H9 (cell line): ENCODE results near the gene PDE7B. TPM values are rescaled to one million over a fixed set of nuclear protein-coding genes. Genes with fewer than 3 reads are reported as not detected.

Experiments used
- DNase-seq: peaks from one replicate; pipeline ENCODE4 v3.0.0-alpha.2; 2017
- H2AFZ ChIP-seq: one replicate; pipeline ENCODE4 v1.6.1; 2013; ENCODE audit warnings: mild to moderate bottlenecking, low read length, control low read depth, moderate library complexity
- H2AK5ac ChIP-seq: 2 replicates; pipeline ENCODE4 v1.6.1; 2013; ENCODE audit warnings: low read length, control low read depth, mixed read lengths; ENCODE audit not compliant: insufficient read length
- H2BK120ac ChIP-seq: one replicate; pipeline ENCODE4 v1.6.1; 2013; ENCODE audit warnings: low read depth, mild to moderate bottlenecking, low read length, control low read depth, inconsistent platforms; ENCODE audit not compliant: poor library complexity, severe bottlenecking
- H2BK12ac ChIP-seq: 2 replicates; pipeline ENCODE4 v1.6.1; 2013; ENCODE audit warnings: low read length, control low read depth, mixed read lengths, low read depth; ENCODE audit not compliant: insufficient read length
- H2BK15ac ChIP-seq: 2 replicates; pipeline ENCODE4 v1.6.1; 2013; ENCODE audit warnings: low read depth, low read length, control low read depth
- H2BK20ac ChIP-seq: one replicate; pipeline ENCODE4 v1.6.1; 2013; ENCODE audit warnings: low read depth, mild to moderate bottlenecking, low read length, control low read depth, inconsistent platforms; ENCODE audit not compliant: poor library complexity, severe bottlenecking
- H2BK5ac ChIP-seq: 2 replicates; pipeline ENCODE4 v1.6.1; 2013; ENCODE audit warnings: low read length, control low read depth, mixed read lengths; ENCODE audit not compliant: insufficient read length
- H3K14ac ChIP-seq: 2 replicates; pipeline ENCODE4 v1.6.1; 2013; ENCODE audit warnings: low read length, control low read depth; ENCODE audit not compliant: insufficient read depth
- H3K18ac ChIP-seq: 2 replicates; pipeline ENCODE4 v1.6.1; 2013; ENCODE audit warnings: low read depth, mild to moderate bottlenecking, mixed read lengths, low read length, control low read depth; ENCODE audit not compliant: insufficient read length
- H3K23ac ChIP-seq: 2 replicates; pipeline ENCODE4 v1.6.1; 2013; ENCODE audit warnings: low read length, control low read depth, mixed read lengths, low read depth; ENCODE audit not compliant: insufficient read length
- H3K23me2 ChIP-seq: 2 replicates; pipeline ENCODE4 v1.6.1; 2013; ENCODE audit warnings: low read depth, mild to moderate bottlenecking, mixed read lengths, low read length, control low read depth; ENCODE audit not compliant: insufficient read length, poor library complexity, severe bottlenecking
- H3K27ac ChIP-seq: 2 replicates; pipeline ENCODE4 v1.5.1; 2013; ENCODE audit warnings: low read length, control low read depth, mixed read lengths, low read depth; ENCODE audit not compliant: insufficient read length
- H3K27me3 ChIP-seq: 2 replicates; pipeline ENCODE4 v1.6.1; 2013; ENCODE audit warnings: low read length, control low read depth, inconsistent platforms; ENCODE audit not compliant: insufficient read depth
- H3K4ac ChIP-seq: 2 replicates; pipeline ENCODE4 v1.6.1; 2013; ENCODE audit warnings: low read depth, mild to moderate bottlenecking, control low read depth, inconsistent platforms, low read length, moderate library complexity
- H3K4me1 ChIP-seq: 2 replicates; pipeline ENCODE4 v1.6.1; 2013; ENCODE audit warnings: low read length, control low read depth, inconsistent platforms; ENCODE audit not compliant: insufficient read depth
- H3K4me2 ChIP-seq: 2 replicates; pipeline ENCODE4 v1.6.1; 2013; ENCODE audit warnings: low read length, control low read depth, mixed read lengths; ENCODE audit not compliant: insufficient read length, insufficient read depth
- H3K56ac ChIP-seq: 2 replicates; pipeline ENCODE4 v1.6.1; 2013; ENCODE audit warnings: low read depth, mild to moderate bottlenecking, mixed read lengths, low read length, control low read depth; ENCODE audit not compliant: insufficient read length
- H3K79me1 ChIP-seq: 2 replicates; pipeline ENCODE4 v1.6.1; 2013; ENCODE audit warnings: low read depth, mild to moderate bottlenecking, moderate library complexity, low read length, control low read depth, inconsistent platforms; ENCODE audit not compliant: insufficient read depth, poor library complexity, severe bottlenecking
- H3K79me2 ChIP-seq: 2 replicates; pipeline ENCODE4 v1.6.1; 2013; ENCODE audit warnings: low read length, control low read depth, inconsistent platforms; ENCODE audit not compliant: insufficient read depth
- H3K9ac ChIP-seq: 2 replicates; pipeline ENCODE4 v1.6.1; 2013; ENCODE audit warnings: low read length, control low read depth, mixed read lengths; ENCODE audit not compliant: insufficient read length; ENCODE audit errors: extremely low read depth
- H3K9me3 ChIP-seq: one replicate; pipeline ENCODE4 v1.6.1; 2013; ENCODE audit warnings: low read depth, low read length, inconsistent platforms; ENCODE audit not compliant: control insufficient read depth
- H3T11ph ChIP-seq: one replicate; pipeline ENCODE4 v1.6.1; 2013; ENCODE audit warnings: mild to moderate bottlenecking, low read length, control low read depth, inconsistent platforms
- H4K20me1 ChIP-seq: one replicate; pipeline ENCODE4 v1.6.1; 2013; ENCODE audit not compliant: control insufficient read depth, insufficient read length, insufficient read depth
- H4K5ac ChIP-seq: 2 replicates; pipeline ENCODE4 v1.6.1; 2013; ENCODE audit warnings: low read depth, mild to moderate bottlenecking, mixed read lengths, low read length, control low read depth; ENCODE audit not compliant: insufficient read length
- H4K8ac ChIP-seq: replicated peaks from 2 replicates; pipeline ENCODE4 v1.6.1; 2013; ENCODE audit warnings: low read length, control low read depth, mixed read lengths, low read depth; ENCODE audit not compliant: insufficient read length
- H4K91ac ChIP-seq: 2 replicates; pipeline ENCODE4 v1.6.1; 2013; ENCODE audit warnings: low read depth, mild to moderate bottlenecking, moderate library complexity, mixed read lengths, low read length, control low read depth; ENCODE audit not compliant: insufficient read length
- H3K27ac Mint-ChIP-seq, 3 experiments: 2 replicates in 2 of 3; 3 replicates in 1 of 3; pipeline ENCODE4 v1.8.0; 2020 to 2021; ENCODE audit warnings: mixed read lengths in 3 of 3, mild to moderate bottlenecking in 1 of 3, moderate library complexity in 1 of 3
- H3K27me3 Mint-ChIP-seq: 2 replicates; pipeline ENCODE4 v1.8.0; 2021; ENCODE audit warnings: low read depth, mild to moderate bottlenecking, moderate library complexity, mixed read lengths
- H3K36me3 Mint-ChIP-seq, 3 experiments: 2 replicates in 2 of 3; 3 replicates in 1 of 3; pipeline ENCODE4 v1.8.0; 2020 to 2021; ENCODE audit warnings: low read depth in 3 of 3, mixed read lengths in 3 of 3; ENCODE audit not compliant: insufficient read depth in 1 of 3
- H3K4me1 Mint-ChIP-seq, 2 experiments: 2 replicates each; pipeline ENCODE4 v1.8.0; 2020; ENCODE audit warnings: mixed read lengths in 2 of 2
- H3K4me3 Mint-ChIP-seq, 2 experiments: 2 replicates in 1 of 2; 3 replicates in 1 of 2; pipeline ENCODE4 v1.8.0; 2020 to 2021; ENCODE audit warnings: mild to moderate bottlenecking in 2 of 2, mixed read lengths in 2 of 2, moderate library complexity in 1 of 2
- H3K9me3 Mint-ChIP-seq, 2 experiments: 2 replicates in 1 of 2; 3 replicates in 1 of 2; pipeline ENCODE4 v1.8.0; 2020; ENCODE audit warnings: mild to moderate bottlenecking in 2 of 2, mixed read lengths in 2 of 2, moderate library complexity in 1 of 2
- CTCF ChIP-seq: fragments of 200-600 bp; sonication (generic); conservative IDR thresholded peaks from 3 replicates; pipeline ENCODE4 v1.8.0; 2021; ENCODE audit warnings: antibody characterized with exemption, mild to moderate bottlenecking
- WGBS: extraction: QIAGEN DNeasy Blood & Tissue Kit; methylation state at CpG from one replicate; pipeline ENCODE4 v1.1.7; 2013; ENCODE audit warnings: missing lambda C conversion rate, low lambda C conversion rate, mixed read lengths; ENCODE audit not compliant: insufficient read length; ENCODE audit errors: extremely low coverage; 5-methylcytosine and 5-hydroxymethylcytosine counted together
- total RNA-seq: library from RNA; stranded (reverse); gene quantifications from 2 replicates; pipeline ENCODE4 v1.2.1, GENCODE V29; 2021

Gene PDE7B
- total RNA-seq, 1 experiment from 2014 or later, result not detected

- Mint-ChIP-seq H3K9me3 (no peaks in the 10 kb centered on the region), H3K4me1 (no peaks in the 10 kb centered on the region; a peak in 2 of 4 replicates), H3K27me3 (no peaks in the 10 kb centered on the region), H3K4me3 (no peak overlapping the region), H3K27ac (0 out of 7 replicates have a peak overlapping the region, but pooled peaks of 1 of the 3 experiments have one; percentile 36), H3K36me3 (no peaks in the 10 kb centered on the region)
- H3K23ac ChIP-seq, result no peak overlapping the region
- no peak overlapping the region for H4K8ac ChIP-seq
- no peak overlapping the region for H2AK5ac ChIP-seq
- no peak for TF ChIP-seq CTCF
- no peak overlapping the region for H2AFZ ChIP-seq
- H3K18ac ChIP-seq, result no peak overlapping the region
- no peak overlapping the region for H3K4ac ChIP-seq
- no peaks in the 10 kb centered on the region for H3K79me1 ChIP-seq
- no peak overlapping the region for H2BK5ac ChIP-seq
- no peak overlapping the region for H3K4me2 ChIP-seq
- H3K9me3 ChIP-seq, result no peaks in the 10 kb centered on the region
- H3K4me1 ChIP-seq, result no peaks in the 10 kb centered on the region
- DNase-seq, result no peak
- no peaks in the 10 kb centered on the region for H3K27me3 ChIP-seq
- H4K5ac ChIP-seq, result no peak overlapping the region
- no peaks in the 10 kb centered on the region for H3K79me2 ChIP-seq
- no peak overlapping the region for H3K9ac ChIP-seq
- no peak overlapping the region for H2BK20ac ChIP-seq
- H3K14ac ChIP-seq, result no peak overlapping the region
- no peak overlapping the region for H2BK12ac ChIP-seq
- no peak overlapping the region for H3K56ac ChIP-seq
- H2BK120ac ChIP-seq, result no peak overlapping the region
- no peak overlapping the region for H4K91ac ChIP-seq
- no peak overlapping the region for H3K27ac ChIP-seq
- H3K23me2 ChIP-seq, result no peaks in the 10 kb centered on the region
- no peaks in the 10 kb centered on the region for H4K20me1 ChIP-seq
- no CpG with 5 or more reads among the region's 2 CpGs for WGBS
- no peak overlapping the region for H3T11ph ChIP-seq
- H2BK15ac ChIP-seq, result no peak overlapping the region
Measured at GRCh38 chr6:135910790-135911618, 59.5 kb downstream of the PDE7B start.
